Measurements from ENCODE around the gene FEZF2. TPM values are rescaled to one million over a fixed set of nuclear protein-coding genes. Genes with fewer than 3 reads are reported as not detected.

The FEZF2 gene
- total and polyA plus RNA-seq, 2 of the 13 experiments (the other 11 are each of a cell fraction or from before 2014, with no cell fraction given) = not detected

- TF ChIP-seq ZGPAT (CRISPR knock-in tag; IDR thresholded peaks at IDR 0.05) = no peak
- TF ChIP-seq REPIN1 (CRISPR knock-in tag; IDR thresholded peaks at IDR 0.05; ENCODE audit: borderline replicate concordance, low read depth) = no peak
- no peak for TF ChIP-seq ZNF205 (CRISPR knock-in tag; IDR thresholded peaks at IDR 0.05)
- no peak for TF ChIP-seq ZNF841 (CRISPR knock-in tag; IDR thresholded peaks at IDR 0.05; ENCODE audit: borderline replicate concordance)
- no peak for TF ChIP-seq CEBPZ (IDR thresholded peaks at IDR 0.05; ENCODE audit: low read length)
- no peak for TF ChIP-seq TP53 (CRISPR knock-in tag; conservative IDR thresholded peaks at IDR 0.05)
- no peak for TF ChIP-seq UBTF (CRISPR knock-in tag; IDR thresholded peaks at IDR 0.05)
- no peak for TF ChIP-seq MNT (IDR thresholded peaks at IDR 0.05)
- no peak for TF ChIP-seq NFIC (IDR thresholded peaks at IDR 0.05; ENCODE audit: low read length)
- no peak for TF ChIP-seq MLLT10 (CRISPR knock-in tag; IDR thresholded peaks at IDR 0.05)
Observed at GRCh38 chr3:62404321-62404720, 31.0 kb upstream of the FEZF2 start (continued).
